D341Med (cell line): ENCODE measurements around the gene KIF26B.
"Not testable (repeated sequence)": the region's sequence is repeated elsewhere in the genome, so short reads cannot be mapped to it uniquely, and the experiment has no call there.

Experiments used
- DNase-seq: peaks from one replicate; pipeline ENCODE4 v3.0.0; 2012; ENCODE audit warnings: low spot score

The KIF26B gene

DNA sequence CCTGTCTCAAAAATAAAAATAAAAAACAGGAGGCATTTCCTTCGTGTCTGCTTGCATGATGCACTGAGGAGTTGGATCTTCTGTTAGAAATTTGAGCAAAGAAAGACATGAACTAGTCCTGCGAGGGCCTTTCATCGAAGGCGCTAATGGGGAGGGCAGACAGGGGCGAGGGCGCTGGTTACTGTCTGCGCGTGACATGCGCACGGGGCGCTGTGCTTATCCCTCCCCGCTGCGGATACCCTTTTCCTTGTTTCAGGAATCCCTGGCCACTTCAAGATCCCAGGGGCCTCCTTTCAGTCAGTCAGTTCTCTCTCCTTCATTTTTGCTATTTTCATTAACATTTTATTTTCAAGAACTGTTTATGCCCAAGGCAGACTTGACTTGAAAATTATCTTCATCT lies 545.8 kb downstream of the KIF26B start:
- no peak for DNase-seq

GRCh38 chr1:245701631-245702030 lies 546.8 kb downstream of the KIF26B start:
- no peak for DNase-seq

DNA sequence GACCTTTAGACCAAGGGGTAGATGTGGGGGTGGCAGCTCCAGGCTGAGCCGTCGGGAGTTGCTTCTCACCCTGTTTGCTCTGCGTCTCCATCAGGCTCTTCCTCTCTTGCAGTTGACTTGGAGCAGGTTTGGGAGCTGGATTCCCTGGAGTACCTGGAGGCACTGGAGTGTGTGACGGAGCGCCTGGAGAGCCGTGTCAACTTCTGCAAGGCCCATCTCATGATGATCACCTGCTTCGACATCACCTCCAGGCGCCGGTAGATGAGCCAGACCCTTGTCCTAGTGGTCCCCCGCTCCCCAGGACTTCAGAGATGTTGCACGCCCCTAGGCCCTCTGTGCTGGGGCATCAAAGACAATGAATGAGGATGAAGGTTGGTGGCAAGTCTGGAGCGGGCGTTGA lies 547.6 kb downstream of the KIF26B start:
- DNase-seq: no peak

- DNase-seq: no peak
These were observed 549.6 kb downstream of the KIF26B start for GRCh38 chr1:245704341-245704740.

GRCh38 chr1:245704765-245705164 lies 550.0 kb downstream of the KIF26B start:
- no peak for DNase-seq

DNA sequence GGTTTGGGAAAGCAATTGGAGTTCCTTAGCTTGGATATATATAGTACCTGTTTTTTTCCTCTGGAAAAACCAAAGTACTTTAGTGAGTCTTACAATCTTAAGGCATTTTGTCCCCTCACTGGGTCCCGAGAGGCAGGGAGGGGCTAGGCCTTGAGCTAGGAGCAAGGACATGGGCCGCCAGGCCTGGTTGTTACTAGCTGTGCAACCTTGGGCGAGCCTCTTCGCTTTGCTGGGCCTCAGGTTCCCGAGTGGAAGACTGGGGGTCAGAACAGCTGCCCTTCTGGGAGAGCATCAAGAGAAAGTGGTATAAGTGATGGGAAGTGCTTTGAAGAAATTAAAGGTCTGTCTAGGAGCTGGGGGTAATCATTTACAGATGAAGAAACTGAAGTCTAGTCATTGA lies 553.2 kb downstream of the KIF26B start:
- no peak for DNase-seq

- DNase-seq: no peak
These were observed 556.4 kb downstream of the KIF26B start for GRCh38 chr1:245710961-245711903.

DNA sequence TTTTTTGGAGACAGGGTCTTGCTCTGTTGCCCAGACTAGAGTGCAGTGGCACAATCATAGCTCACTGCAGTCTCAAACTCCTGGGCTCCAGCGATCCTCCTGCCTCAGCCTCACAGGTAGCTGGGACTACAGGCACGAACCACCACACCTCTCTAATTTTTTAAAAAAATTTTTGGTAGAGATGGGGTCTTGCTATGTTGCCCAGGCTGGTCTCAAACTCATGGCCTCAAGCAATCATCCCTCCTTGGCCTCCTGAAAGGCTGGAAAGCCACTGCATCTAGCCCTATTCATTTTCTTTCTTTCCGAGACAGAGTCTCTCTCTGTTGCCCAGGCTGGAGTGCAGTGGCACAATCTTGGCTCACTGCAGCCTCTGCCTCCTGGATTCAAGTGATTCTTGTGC lies 559.2 kb downstream of the KIF26B start:
- not testable (repeated sequence) for DNase-seq

- peak; percentile 21 for DNase-seq
These were observed 560.5 kb downstream of the KIF26B start for GRCh38 chr1:245715291-245715701.

DNA sequence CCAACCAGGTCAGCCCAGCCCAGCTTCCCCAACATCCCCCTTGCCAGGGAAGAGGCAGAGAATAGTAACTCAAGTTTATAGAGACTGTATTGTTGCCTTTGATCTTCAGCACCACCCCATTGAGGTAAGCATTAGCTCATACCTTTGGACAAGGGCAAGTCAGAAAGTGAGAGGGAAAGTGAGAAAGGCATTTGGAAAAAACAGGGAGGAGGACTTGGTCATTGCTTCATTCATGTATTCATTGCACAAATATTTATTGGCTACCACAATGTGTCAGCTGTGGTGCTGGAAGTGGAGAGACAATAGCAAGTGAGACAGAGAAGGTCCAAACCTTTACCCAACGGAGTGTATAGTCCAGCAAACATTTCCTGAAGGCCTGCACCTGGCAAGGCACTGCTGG lies 561.2 kb downstream of the KIF26B start:
- no peak for DNase-seq

GRCh38 chr1:245716561-245716960 lies 561.8 kb downstream of the KIF26B start:
- DNase-seq: no peak

DNA sequence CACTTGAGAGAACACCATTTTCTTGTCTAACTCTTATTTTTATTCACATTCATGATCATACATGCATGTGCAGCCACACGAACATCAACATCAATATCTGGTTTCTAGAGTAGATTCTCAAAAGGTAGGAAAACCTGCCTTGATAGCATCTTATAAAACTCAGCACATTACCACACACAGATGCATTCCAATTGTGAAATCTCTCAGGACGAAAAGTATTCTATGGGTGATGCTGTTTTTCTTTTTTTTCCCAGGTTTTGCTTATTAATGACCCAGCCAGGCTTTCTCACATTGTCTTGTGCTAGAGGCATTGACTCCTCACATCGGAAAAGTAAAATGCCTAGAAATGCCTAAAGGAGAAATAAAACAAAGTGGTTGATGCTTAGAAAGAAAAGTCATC lies 562.8 kb downstream of the KIF26B start:
- DNase-seq: no peak

DNA sequence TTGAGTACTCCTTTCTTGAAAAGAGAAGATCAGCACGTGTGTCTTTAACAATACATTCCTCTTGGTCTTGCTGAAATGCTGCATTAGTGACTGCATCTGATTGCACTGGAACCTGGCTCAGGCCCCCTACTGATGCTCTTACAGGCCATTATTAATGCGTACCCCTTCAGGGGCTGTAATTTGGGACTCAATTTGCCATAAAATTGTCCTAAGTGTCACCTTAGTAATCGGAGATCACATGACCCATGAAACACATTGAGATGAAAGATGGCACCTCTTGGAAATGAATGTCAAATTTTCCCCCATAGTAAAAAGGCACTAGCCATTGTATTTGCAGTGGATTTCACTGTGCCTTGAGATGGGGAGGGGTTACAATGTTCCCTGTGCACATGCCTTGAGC lies 563.3 kb downstream of the KIF26B start:
- no peak for DNase-seq

DNA sequence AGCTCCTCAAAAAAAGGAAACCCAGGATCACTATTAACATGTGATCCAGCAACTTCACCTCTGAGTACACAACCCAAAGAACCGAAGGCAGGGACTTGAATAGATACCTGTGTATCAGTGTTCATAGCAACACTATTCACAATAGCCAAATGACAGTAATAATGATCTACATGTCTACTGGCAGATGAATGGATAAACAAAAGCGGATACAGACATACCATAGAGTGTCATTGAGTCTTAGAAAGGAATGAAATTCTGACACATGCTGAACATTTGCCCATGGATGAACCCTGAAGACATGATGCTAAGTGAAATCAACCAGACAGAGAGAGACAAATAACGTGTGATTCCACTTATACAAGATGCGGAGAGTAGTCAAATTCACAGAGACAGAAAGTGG lies 564.2 kb downstream of the KIF26B start:
- no peak for DNase-seq

DNA sequence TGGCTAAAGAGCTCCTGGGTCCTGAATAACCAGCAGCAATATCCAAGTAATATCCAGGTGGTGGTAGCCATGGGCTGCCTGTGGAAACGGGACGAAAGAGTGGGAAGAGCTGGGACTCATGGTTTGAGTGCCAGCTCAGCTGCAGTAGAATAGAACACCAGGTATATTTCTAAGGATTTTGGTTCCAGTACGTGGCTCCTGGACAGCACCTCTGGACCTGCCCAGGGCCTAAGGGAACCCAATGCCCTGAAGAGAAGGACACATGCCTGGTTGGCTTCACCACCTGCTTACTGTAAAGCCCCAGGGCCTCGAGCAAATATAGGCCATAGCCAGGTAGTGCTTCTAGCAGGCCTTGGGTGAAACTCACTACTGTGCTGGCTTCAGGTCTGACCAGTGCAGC lies 566.7 kb downstream of the KIF26B start:
- DNase-seq: no peak

DNA sequence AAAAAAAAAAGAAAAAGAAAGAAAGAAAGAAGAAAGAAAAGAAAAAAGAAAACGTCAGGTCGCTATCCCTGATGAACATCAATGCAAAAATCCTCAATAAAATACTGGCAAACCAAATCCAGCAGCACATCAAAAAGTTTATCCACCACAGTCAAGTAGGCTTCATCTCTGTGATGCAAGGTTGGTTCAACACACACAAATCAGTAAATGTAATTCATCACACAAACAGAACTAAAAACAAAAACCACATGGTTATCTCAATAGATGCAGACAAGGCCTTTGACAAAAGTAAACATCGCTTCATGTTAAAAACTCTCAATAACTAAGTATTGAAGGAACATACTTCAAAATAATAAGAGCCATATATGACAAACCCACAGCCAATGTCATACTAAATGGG lies 573.2 kb downstream of the KIF26B start:
- not testable (repeated sequence) for DNase-seq

DNA sequence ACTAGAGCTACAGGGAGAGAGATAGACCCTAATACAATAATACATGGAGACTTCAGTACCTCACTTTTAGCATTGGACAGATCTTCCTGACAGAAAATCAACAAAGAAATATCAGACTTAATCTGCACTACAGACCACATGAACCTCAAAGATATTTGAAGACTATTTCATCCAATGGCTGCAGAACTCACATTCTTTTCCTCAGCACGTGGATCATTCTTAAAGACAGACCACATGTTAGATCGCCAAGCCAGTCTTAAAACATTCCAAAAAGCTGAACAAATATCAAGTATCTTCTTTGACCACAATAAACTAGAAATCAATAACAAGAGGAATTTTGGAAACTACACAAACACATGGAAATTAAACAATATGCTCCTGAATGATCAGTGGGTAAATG lies 576.0 kb downstream of the KIF26B start:
- no peak for DNase-seq

- not testable (repeated sequence) for DNase-seq
These were observed 585.6 kb downstream of the KIF26B start for GRCh38 chr1:245740336-245740735.

DNA sequence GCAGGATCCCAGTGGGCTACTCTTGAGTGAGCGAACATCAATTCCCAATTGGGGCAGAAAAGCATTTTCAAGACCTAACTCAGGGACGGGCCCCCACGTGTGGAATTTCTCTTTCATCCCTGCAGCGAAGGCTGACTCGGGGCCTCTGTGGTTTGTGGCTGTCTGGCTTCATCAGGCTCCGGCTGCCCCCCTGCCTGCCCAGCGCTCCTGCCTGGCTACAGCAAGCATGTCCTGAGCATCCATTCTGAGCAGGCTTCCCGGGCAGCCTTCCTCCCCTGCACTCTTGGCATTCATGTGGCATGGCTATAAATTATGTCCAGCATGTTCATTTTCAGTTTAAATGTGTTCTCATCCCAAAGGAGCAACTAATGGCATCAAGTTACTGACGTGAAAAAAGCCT lies 588.1 kb downstream of the KIF26B start:
- peak; percentile 69 for DNase-seq

DNA sequence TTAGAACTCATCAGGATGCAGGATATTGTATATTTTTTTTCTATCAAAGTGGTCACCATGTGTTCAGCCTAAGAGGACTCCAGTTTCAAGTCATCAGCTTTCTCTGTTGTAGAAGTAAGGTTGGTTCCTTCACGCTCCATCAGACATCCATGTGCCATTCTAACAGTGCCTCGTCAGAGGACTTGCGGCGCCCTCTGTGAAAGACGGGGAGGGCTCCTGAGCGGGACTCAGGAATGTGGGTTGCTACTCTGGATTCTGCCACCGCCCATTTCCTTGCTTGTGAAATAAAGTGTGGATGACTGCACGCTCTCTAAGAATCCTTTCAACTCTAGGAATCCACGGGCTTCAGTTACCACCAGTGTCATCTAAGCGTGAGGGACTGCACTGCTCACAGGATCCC lies 593.5 kb downstream of the KIF26B start:
- DNase-seq: no peak

DNA sequence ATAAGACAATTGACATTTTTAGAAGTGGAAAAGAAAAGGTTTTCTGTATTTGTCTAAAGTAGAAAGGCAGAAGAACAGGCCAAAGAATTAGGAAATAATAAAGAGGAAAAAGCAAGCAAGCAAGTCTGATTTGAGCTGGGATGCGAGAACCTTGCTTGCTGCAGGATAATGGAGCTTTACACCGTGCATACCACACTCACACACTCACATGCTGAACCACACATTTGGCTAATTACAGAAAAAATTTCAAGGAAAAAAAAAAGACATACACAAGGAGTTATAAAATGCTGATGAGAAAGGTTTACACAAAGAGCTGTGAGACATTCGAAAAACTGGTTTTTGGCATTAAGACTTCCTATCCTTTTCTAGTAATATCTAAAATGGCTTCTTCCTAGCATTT lies 593.9 kb downstream of the KIF26B start:
- DNase-seq: no peak

DNA sequence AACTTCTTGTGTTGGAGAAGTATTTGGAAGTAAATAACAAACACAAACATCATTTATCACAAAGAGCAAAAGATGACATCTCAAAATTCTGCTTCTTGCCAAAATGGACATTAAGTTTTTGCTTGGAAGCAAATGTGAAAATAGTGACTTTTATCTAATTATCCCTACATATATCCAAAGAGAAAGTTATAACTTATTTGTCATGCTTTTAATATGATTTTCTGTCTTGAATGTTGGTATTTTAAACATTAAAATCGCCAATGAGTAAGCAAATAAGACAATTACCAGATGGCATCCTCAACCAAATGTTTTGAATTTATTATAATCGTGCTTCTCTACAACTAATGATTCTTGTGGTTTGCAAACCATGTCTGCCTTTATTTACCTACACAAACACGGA lies 594.3 kb downstream of the KIF26B start:
- no peak for DNase-seq

- no peak for DNase-seq
These were observed 595.5 kb downstream of the KIF26B start for GRCh38 chr1:245750261-245750660.

- DNase-seq: no peak
These were observed 596.3 kb downstream of the KIF26B start for GRCh38 chr1:245751116-245751515.
